Dendritic cell treated with granulocyte-macrophage colony-stimulating factor and Interleukin-4, amounts not matched to agents 40 ng/mL and 50 ng/mL, for 4 days (primary cell): ENCODE data around the gene INPP4B.

Experiments used
- H3K27ac Mint-ChIP-seq: one replicate; pipeline ENCODE4 v1.8.0; 2022; ENCODE audit warnings: mild to moderate bottlenecking, mixed read lengths
- H3K27me3 Mint-ChIP-seq: one replicate; pipeline ENCODE4 v1.8.0; 2022; ENCODE audit warnings: mild to moderate bottlenecking, mixed read lengths
- H3K36me3 Mint-ChIP-seq: one replicate; pipeline ENCODE4 v1.8.0; 2022; ENCODE audit warnings: low read depth, mixed read lengths
- H3K4me1 Mint-ChIP-seq: one replicate; pipeline ENCODE4 v1.8.0; 2022; ENCODE audit warnings: low read depth, mixed read lengths
- H3K4me3 Mint-ChIP-seq: one replicate; pipeline ENCODE4 v1.8.0; 2022; ENCODE audit warnings: mild to moderate bottlenecking, moderate library complexity, mixed read lengths
- H3K9me3 Mint-ChIP-seq: one replicate; pipeline ENCODE4 v1.8.0; 2022; ENCODE audit warnings: mixed read lengths
- intact Hi-C: fragments of 100-400 bp; cut with micrococcal nuclease; formaldehyde crosslinking; loops from one replicate; pipeline ENCODE4 v1.15.0; 2022

The INPP4B gene

DNA sequence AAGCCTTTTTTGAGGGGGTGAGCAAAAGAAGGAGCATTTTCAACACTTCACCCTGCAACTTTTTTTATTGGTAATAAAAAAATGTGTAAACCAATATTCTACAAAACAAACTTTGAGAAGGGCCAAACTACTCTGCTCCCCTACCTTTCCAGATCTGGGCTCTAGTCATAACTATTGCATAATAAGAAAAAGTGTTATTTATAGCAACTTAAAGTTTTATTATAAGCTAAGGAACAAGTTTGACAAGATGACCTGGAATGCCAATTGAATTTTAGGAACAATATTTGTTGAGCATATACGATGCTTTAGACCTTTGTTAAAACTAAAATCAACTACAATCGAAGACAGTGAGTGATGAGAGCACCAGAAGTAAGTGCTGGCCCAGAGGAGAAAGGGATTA is 800.1 kb downstream of the INPP4B start:
- no peak overlapping the region for H3K27ac Mint-ChIP-seq

DNA sequence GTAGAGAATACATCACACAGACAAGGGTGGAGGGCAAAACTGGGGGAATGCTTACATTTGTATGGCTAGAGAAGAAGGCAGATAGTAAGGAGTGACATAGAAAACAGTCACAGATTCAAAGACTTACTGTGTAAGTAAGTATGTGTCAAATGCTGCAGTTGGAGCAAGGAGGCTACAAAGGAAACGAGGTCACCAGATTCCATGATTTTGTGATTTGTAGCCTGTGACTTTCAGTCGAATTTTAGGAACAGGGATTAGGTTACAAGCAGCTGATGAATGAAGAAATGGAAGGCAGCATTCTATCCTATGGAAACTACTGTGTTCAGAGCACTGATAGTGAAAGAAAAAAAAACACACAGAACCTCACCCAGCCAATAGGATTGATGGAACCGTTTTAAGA is 801.8 kb downstream of the INPP4B start:
- no peaks in the 10 kb centered on the region for H3K9me3 Mint-ChIP-seq
- H3K27me3 Mint-ChIP-seq, result no peaks in the 10 kb centered on the region
- no peaks in the 10 kb centered on the region for H3K4me1 Mint-ChIP-seq
- no peaks in the 10 kb centered on the region for H3K36me3 Mint-ChIP-seq
- no peak overlapping the region for H3K4me3 Mint-ChIP-seq
- intact Hi-C loops, result no loop called here
- no peak overlapping the region for H3K27ac Mint-ChIP-seq

More for the DNA sequence above, 800.1 kb downstream of the INPP4B start:
- Mint-ChIP-seq H3K9me3 (no peaks in the 10 kb centered on the region), H3K36me3 (no peaks in the 10 kb centered on the region), H3K27me3 (no peaks in the 10 kb centered on the region), H3K4me3 (no peak overlapping the region), H3K4me1 (no peaks in the 10 kb centered on the region)
- intact Hi-C loops, result no loop called here

DNA sequence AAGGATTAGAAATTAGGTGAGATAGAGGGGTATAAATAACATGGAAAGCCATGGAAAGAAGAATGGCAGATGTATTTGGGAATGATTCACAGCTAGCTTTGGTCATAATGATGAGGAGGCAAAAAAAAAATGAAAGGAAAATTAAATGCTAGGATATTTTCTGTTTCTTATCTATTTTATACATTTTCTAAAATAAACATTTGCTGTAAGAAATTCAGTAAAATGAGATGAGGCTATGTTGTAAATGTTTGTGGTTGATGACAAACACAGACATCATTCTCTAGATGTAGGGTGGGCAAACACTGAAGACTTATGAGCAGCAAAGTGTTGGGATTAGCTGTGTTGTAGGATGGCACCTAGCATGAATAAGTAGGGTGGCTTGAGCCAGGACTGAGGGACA is 802.6 kb downstream of the INPP4B start:
- Mint-ChIP-seq H3K4me3 (no peak overlapping the region), H3K27me3 (no peaks in the 10 kb centered on the region), H3K4me1 (no peaks in the 10 kb centered on the region), H3K9me3 (no peaks in the 10 kb centered on the region), H3K36me3 (no peaks in the 10 kb centered on the region), H3K27ac (no peak overlapping the region)
- intact Hi-C loops, result no loop called here

- H3K36me3 Mint-ChIP-seq, result no peaks in the 10 kb centered on the region
- no peak overlapping the region for H3K27ac Mint-ChIP-seq
- H3K4me3 Mint-ChIP-seq, result no peak overlapping the region
- intact Hi-C loops, result no loop called here
- no peaks in the 10 kb centered on the region for H3K27me3 Mint-ChIP-seq
- no peaks in the 10 kb centered on the region for H3K4me1 Mint-ChIP-seq
- H3K9me3 Mint-ChIP-seq, result no peaks in the 10 kb centered on the region
These were observed 804.3 kb downstream of the INPP4B start for GRCh38 chr4:142041788-142042187.

DNA sequence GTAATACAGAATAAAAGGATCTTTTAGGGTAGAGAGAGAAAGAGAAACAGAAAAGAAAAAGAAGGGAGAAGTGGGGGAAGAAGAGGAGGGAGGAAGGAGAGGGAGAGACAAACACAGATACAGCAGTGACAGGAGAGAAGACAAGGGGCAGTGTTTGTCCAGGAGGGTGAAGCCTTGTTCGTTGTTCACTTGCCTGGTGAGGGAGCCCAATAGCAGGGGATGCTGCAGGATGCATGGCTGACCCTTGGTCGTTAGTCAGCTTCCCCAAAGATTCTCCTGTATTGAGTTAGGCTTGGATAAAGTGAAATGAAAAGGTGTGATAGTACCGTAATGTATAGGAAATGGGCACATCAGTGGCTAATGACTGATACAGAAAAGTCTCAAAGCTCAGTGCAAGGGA is 806.1 kb downstream of the INPP4B start:
- Mint-ChIP-seq H3K4me1 (no peaks in the 10 kb centered on the region), H3K9me3 (no peaks in the 10 kb centered on the region), H3K36me3 (no peaks in the 10 kb centered on the region), H3K27ac (no peak overlapping the region), H3K27me3 (no peaks in the 10 kb centered on the region), H3K4me3 (no peak overlapping the region)
- intact Hi-C loops, result no loop called here

DNA sequence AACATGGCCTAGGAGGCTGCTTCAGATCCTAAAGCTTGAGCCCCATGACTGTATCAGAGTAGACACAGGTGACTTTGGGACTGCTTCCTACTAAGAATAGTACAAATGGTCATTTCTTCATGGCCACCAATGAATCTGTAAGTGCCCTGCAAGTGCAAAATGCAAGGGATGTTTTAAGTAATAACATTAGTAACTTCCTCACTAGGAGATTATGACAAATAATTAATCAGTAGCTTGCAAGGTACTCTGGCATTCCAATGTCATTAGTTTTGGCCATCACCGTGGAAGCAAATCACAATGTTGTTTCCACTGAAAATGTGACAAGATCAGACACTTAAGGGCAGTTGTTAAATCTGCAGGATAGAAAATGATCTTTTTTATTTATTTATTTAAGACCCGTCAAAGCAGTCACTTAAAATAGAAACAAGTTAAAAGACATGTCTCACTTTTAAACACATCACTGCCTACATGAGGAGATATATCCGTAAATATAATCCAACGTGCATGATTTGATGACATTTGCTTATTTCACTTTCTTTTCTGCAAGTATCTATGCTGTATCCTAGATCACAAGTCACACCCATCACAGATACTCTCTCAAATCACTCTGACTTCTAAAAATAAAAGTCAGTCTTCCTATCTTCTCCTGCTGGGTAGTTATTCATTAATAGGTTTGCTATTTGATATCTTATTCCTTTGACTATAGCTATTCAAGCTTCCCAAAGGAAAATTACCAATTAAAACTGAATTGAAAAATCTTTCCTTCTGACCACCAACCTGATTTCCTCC is 809.1 kb downstream of the INPP4B start:
- intact Hi-C loops, result no loop called here
- no peak overlapping the region for H3K27ac Mint-ChIP-seq
- H3K4me3 Mint-ChIP-seq, result no peak overlapping the region
- H3K9me3 Mint-ChIP-seq, result no peaks in the 10 kb centered on the region
- H3K36me3 Mint-ChIP-seq, result no peaks in the 10 kb centered on the region
- H3K27me3 Mint-ChIP-seq, result no peaks in the 10 kb centered on the region
- no peaks in the 10 kb centered on the region for H3K4me1 Mint-ChIP-seq

DNA sequence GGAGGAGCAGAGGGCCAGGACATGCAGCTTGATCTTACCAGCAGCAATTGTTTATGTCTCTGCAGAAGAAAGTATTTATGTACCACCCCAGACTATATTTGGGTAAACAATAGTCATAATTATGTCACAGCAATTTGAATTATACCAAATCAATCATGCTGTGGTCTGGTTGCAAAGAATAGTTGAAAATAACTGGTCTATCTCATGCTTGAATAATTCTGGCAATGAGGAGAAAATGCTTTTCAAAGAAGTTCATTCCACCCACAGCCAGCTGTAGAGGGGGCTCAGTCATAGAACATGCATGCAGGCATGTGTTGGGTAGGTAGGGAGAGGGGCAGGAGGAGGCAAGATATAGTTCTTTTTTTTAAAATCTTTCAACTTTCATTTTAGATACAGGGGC is 810.5 kb downstream of the INPP4B start:
- Mint-ChIP-seq H3K27ac (no peak overlapping the region), H3K4me3 (no peak overlapping the region), H3K27me3 (no peaks in the 10 kb centered on the region), H3K9me3 (no peaks in the 10 kb centered on the region), H3K36me3 (no peaks in the 10 kb centered on the region), H3K4me1 (no peaks in the 10 kb centered on the region)
- intact Hi-C loops, result no loop called here

DNA sequence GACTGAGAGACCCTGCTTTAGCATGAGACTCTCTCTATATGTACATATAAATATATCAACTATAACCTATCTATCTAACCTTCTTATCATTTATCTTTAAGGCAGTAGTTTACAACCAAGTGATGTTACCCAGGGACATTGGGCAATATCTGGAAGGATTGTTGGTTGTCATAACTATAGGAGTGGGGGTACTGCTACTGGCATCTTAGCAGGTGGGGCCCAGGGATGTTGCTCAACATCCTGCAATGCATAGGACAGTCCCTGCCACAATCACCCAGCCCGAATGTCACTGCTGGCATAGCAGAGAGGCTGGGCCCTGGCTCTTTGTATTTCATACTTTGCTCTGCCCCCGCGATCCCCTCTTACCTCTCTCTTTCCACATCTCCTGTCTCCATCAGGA is 812.0 kb downstream of the INPP4B start:
- H3K27ac Mint-ChIP-seq, result no peak overlapping the region
- no peaks in the 10 kb centered on the region for H3K9me3 Mint-ChIP-seq

GRCh38 chr4:142030010-142030409 is 816.1 kb downstream of the INPP4B start:
- H3K4me1 Mint-ChIP-seq, result no peaks in the 10 kb centered on the region
- H3K4me3 Mint-ChIP-seq, result no peak overlapping the region
- H3K9me3 Mint-ChIP-seq, result no peaks in the 10 kb centered on the region
- H3K27ac Mint-ChIP-seq, result no peak overlapping the region
- intact Hi-C loops, result no loop called here
- no peaks in the 10 kb centered on the region for H3K27me3 Mint-ChIP-seq
- H3K36me3 Mint-ChIP-seq, result no peaks in the 10 kb centered on the region

More for the DNA sequence above, 812.0 kb downstream of the INPP4B start:
- no peak overlapping the region for H3K4me3 Mint-ChIP-seq
- intact Hi-C loops, result no loop called here
- no peaks in the 10 kb centered on the region for H3K36me3 Mint-ChIP-seq
- H3K4me1 Mint-ChIP-seq, result no peaks in the 10 kb centered on the region
- H3K27me3 Mint-ChIP-seq, result no peaks in the 10 kb centered on the region

GRCh38 chr4:142021761-142022160 is 824.3 kb downstream of the INPP4B start:
- Mint-ChIP-seq H3K27me3 (no peaks in the 10 kb centered on the region), H3K4me1 (no peaks in the 10 kb centered on the region), H3K4me3 (no peak overlapping the region), H3K36me3 (no peaks in the 10 kb centered on the region), H3K27ac (no peak overlapping the region), H3K9me3 (peaks cover 8% of the 10 kb centered on the region)
- intact Hi-C loops, result no loop called here

DNA sequence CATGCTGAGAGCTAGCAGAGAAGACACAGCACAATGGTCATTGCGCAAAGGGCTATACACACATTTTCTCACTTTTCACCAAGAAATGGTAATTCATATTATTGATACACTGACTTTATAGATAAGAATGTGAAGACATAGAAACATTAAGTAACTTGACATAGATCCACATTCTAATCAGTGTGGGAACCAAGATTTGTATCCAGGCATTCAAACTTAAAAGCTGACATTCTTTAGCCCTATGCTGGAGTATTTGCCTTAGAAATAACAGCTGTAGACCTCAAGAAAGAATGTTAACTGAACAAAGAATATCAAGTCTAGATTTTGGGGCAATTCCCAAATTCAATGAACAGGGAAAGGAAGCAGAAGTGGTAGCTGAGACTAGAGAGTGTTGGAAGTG is 824.9 kb downstream of the INPP4B start:
- H3K4me3 Mint-ChIP-seq, result no peak overlapping the region
- no peaks in the 10 kb centered on the region for H3K4me1 Mint-ChIP-seq
- intact Hi-C loops, result no loop called here
- no peaks in the 10 kb centered on the region for H3K27me3 Mint-ChIP-seq
- peaks cover 8% of the 10 kb centered on the region for H3K9me3 Mint-ChIP-seq
- no peaks in the 10 kb centered on the region for H3K36me3 Mint-ChIP-seq
- no peak overlapping the region for H3K27ac Mint-ChIP-seq

- Mint-ChIP-seq H3K27ac (no peak overlapping the region), H3K9me3 (peaks cover 26% of the 10 kb centered on the region)
These were observed 830.1 kb downstream of the INPP4B start for GRCh38 chr4:142016031-142016430.

GRCh38 chr4:142009751-142010150 is 836.4 kb downstream of the INPP4B start:
- H3K9me3 Mint-ChIP-seq, result peaks cover 36% of the 10 kb centered on the region
- H3K4me3 Mint-ChIP-seq, result no peak overlapping the region
- H3K27me3 Mint-ChIP-seq, result no peaks in the 10 kb centered on the region
- intact Hi-C loops, result no loop called here
- no peaks in the 10 kb centered on the region for H3K36me3 Mint-ChIP-seq
- no peak overlapping the region for H3K27ac Mint-ChIP-seq
- no peaks in the 10 kb centered on the region for H3K4me1 Mint-ChIP-seq

More at GRCh38 chr4:142016031-142016430, 830.1 kb downstream of the INPP4B start:
- Mint-ChIP-seq H3K36me3 (no peaks in the 10 kb centered on the region), H3K4me3 (no peak overlapping the region), H3K4me1 (no peaks in the 10 kb centered on the region), H3K27me3 (no peaks in the 10 kb centered on the region)
- intact Hi-C loops, result no loop called here

GRCh38 chr4:142005519-142005918 is 840.6 kb downstream of the INPP4B start:
- H3K4me3 Mint-ChIP-seq, result no peak overlapping the region
- peaks cover 14% of the 10 kb centered on the region for H3K9me3 Mint-ChIP-seq
- H3K27ac Mint-ChIP-seq, result no peak overlapping the region
- intact Hi-C loops, result no loop called here
- no peaks in the 10 kb centered on the region for H3K36me3 Mint-ChIP-seq
- no peaks in the 10 kb centered on the region for H3K27me3 Mint-ChIP-seq
- no peaks in the 10 kb centered on the region for H3K4me1 Mint-ChIP-seq
